OCI-LY7 (cell line): Measurements from ENCODE around the gene ANKRD39. TPM values are rescaled to one million over a fixed set of nuclear protein-coding genes. Genes with fewer than 3 reads are reported as not detected.

Experiments used
- BruUV-seq: library from RNA; stranded (reverse); fragments of 400-500 nt; replicated peaks from 2 replicates; lab custom pipeline; 2021; lab: Mats Ljungman, UMichigan
- CTCF ChIA-PET: fragments of 300-600 bp; sonication (Branson Sonifier 250); formaldehyde crosslinking; loops from one replicate; lab custom pipeline; 2022; ENCODE audit warnings: antibody characterized with exemption; ENCODE audit not compliant: unreplicated experiment; lab: Charles Lee
- POLR2A ChIA-PET: fragments of 300-600 bp; sonication (Branson Sonifier 250); formaldehyde crosslinking; loops from one replicate; lab custom pipeline; 2022; ENCODE audit warnings: antibody characterized with exemption; lab: Charles Lee
- DNase-seq: peaks from one replicate; pipeline ENCODE4 v3.0.0-alpha.2; 2015; ENCODE audit warnings: low spot score
- H2AFZ ChIP-seq: fragments of 200-600 bp; sonication (generic), shearing (Covaris generic); 2 replicates; pipeline ENCODE4 v1.6.1; 2014; ENCODE audit warnings: mild to moderate bottlenecking, antibody characterized with exemption, low read length, moderate library complexity
- H3K27ac ChIP-seq: fragments of 200-600 bp; sonication (generic); 2 replicates; pipeline ENCODE4 v1.5.1; 2014; ENCODE audit warnings: mixed run types, low read depth, mild to moderate bottlenecking, moderate library complexity, low read length, inconsistent platforms; ENCODE audit not compliant: poor library complexity, severe bottlenecking
- H3K36me3 ChIP-seq: fragments of 200-600 bp; sonication (generic); 2 replicates; pipeline ENCODE4 v1.6.1; 2014; ENCODE audit warnings: mild to moderate bottlenecking, antibody characterized with exemption, low read length, moderate library complexity, mixed read lengths; ENCODE audit not compliant: insufficient read depth
- H3K4me1 ChIP-seq: fragments of 200-600 bp; sonication (generic); 2 replicates; pipeline ENCODE4 v1.5.1; 2014; ENCODE audit warnings: mild to moderate bottlenecking, low read length; ENCODE audit not compliant: insufficient read depth, poor library complexity, severe bottlenecking
- H3K4me2 ChIP-seq: fragments of 200-600 bp; sonication (generic); 2 replicates; pipeline ENCODE4 v1.6.1; 2014; ENCODE audit warnings: mild to moderate bottlenecking, low read length
- H3K4me3 ChIP-seq: fragments of 200-600 bp; sonication (generic); 2 replicates; pipeline ENCODE4 v1.5.1; 2014; ENCODE audit warnings: mild to moderate bottlenecking, low read depth, low read length; ENCODE audit not compliant: poor library complexity, severe bottlenecking
- H3K79me2 ChIP-seq: fragments of 200-600 bp; sonication (generic); 2 replicates; pipeline ENCODE4 v1.6.1; 2016; ENCODE audit warnings: low read depth, mild to moderate bottlenecking, low read length, moderate library complexity, mixed read lengths; ENCODE audit not compliant: insufficient read depth
- H3K9me2 ChIP-seq: fragments of 200-600 bp; sonication (generic); 2 replicates; pipeline ENCODE4 v1.6.1; 2016; ENCODE audit warnings: mild to moderate bottlenecking, low read length, mixed read lengths; ENCODE audit not compliant: insufficient read depth
- H3K9me3 ChIP-seq: fragments of 200-600 bp; sonication (generic); 2 replicates; pipeline ENCODE4 v1.6.1; 2014; ENCODE audit warnings: mild to moderate bottlenecking, mixed run types, low read length, mixed read lengths
- H4K20me1 ChIP-seq: fragments of 200-600 bp; sonication (generic); 2 replicates; pipeline ENCODE4 v1.6.1; 2014; ENCODE audit warnings: mild to moderate bottlenecking, antibody characterized with exemption, low read length, moderate library complexity, mixed read lengths; ENCODE audit not compliant: insufficient read depth
- EZH2phosphoT487 ChIP-seq: fragments of 200-600 bp; sonication (generic); IDR thresholded peaks from 2 replicates; pipeline ENCODE4 v1.6.1; 2018; ENCODE audit warnings: low read depth, borderline replicate concordance, mild to moderate bottlenecking, mixed run types, antibody characterized with exemption, low read length, moderate library complexity, mixed read lengths
- intact Hi-C: fragments of 100-400 bp; cut with micrococcal nuclease; formaldehyde crosslinking; loops from one replicate; pipeline ENCODE4 v1.10.0; 2022; ENCODE audit not compliant: unreplicated experiment
- total RNA-seq, 2 experiments: library from RNA; depleted of rRNA in 1 of 2; stranded (reverse); fragments of >200 nt in 1 of 2; shearing (Covaris generic) in 1 of 2; gene quantifications; 2 replicates each; pipeline ENCODE4 v1.2.3, GENCODE V29; 2014 to 2022
- TF ChIP-seq, protein P1 (sequence below): fragments of 200-600 bp; sonication (generic); conservative IDR thresholded peaks from 2 replicates; pipeline ENCODE4 v1.5.1; 2014; ENCODE audit warnings: mild to moderate bottlenecking, antibody characterized with exemption, low read length, moderate library complexity, mixed read lengths

The ANKRD39 gene
- total RNA-seq, 2 experiments from 2014 or later = 22.2 to 24.1 TPM

DNA sequence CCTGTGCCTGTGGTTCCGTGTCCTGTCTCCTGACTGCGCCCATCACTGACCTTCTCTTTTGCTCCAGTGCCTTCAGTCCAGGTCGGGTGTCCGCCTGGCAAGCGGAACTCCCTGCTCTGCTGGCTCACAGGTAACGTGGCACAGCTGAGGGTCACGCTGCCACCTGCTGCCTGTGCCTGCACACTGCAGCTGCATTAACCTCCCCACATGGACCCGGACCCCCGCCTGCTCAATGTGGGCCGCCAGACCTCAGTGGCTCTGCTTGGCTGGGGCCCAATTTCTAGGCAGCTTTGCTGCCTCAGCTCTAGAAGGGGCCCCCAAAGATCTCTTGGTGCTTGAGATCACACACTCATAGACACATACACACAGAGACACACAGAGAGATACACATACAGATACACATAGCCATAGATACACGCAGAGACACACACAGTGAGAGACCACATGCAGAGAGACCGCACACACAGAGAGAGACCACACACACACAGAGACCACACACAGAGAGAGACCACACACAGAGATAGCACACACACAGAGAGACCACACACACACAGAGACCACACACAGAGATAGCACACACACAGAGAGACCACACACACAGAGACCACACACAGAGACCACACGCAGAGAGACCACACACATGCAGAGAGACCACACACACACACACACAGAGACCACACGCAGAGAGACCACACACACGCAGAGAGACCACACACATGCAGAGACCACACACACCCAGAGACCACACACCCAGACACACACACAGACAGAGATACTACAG lies 56.6 kb downstream of the ANKRD39 start:
- Histone ChIP-seq H3K9me2 (no peaks in the 10 kb centered on the region), H3K4me1 (peaks cover 18% of the 10 kb centered on the region), H3K27ac (no peak overlapping the region), H3K4me3 (no peak overlapping the region), H3K36me3 (peaks cover 10% of the 10 kb centered on the region; the same call in 1 of the 2 replicates), H3K79me2 (no peaks in the 10 kb centered on the region), H3K4me2 (peak overlapping the region; percentile 18; the same call in 1 of the 2 replicates), H2AFZ (peak overlapping the region; percentile 40; the same call in 1 of the 2 replicates), H3K9me3 (no peaks in the 10 kb centered on the region), H4K20me1 (no peaks in the 10 kb centered on the region)
- POLR2A ChIA-PET = no interaction called here
- CTCF ChIA-PET = interaction anchor here (0.6 to 1.3 kb wide), 2 partner anchors 37 to 278 kb away, joined by 5 to 7 read pairs; no protein-coding TSS in a partner anchor
- intact Hi-C loops = loop anchor here (1.0 to 5.0 kb wide), 2 partner anchors 38 to 199 kb away; no protein-coding TSS in a partner anchor
- BruUV-seq = no TSS peak
- peak; percentile 80 for DNase-seq
- TF ChIP-seq, protein P1, sequence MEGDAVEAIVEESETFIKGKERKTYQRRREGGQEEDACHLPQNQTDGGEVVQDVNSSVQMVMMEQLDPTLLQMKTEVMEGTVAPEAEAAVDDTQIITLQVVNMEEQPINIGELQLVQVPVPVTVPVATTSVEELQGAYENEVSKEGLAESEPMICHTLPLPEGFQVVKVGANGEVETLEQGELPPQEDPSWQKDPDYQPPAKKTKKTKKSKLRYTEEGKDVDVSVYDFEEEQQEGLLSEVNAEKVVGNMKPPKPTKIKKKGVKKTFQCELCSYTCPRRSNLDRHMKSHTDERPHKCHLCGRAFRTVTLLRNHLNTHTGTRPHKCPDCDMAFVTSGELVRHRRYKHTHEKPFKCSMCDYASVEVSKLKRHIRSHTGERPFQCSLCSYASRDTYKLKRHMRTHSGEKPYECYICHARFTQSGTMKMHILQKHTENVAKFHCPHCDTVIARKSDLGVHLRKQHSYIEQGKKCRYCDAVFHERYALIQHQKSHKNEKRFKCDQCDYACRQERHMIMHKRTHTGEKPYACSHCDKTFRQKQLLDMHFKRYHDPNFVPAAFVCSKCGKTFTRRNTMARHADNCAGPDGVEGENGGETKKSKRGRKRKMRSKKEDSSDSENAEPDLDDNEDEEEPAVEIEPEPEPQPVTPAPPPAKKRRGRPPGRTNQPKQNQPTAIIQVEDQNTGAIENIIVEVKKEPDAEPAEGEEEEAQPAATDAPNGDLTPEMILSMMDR = peak; percentile 89
- TF ChIP-seq EZH2phosphoT487 = no peak

DNA sequence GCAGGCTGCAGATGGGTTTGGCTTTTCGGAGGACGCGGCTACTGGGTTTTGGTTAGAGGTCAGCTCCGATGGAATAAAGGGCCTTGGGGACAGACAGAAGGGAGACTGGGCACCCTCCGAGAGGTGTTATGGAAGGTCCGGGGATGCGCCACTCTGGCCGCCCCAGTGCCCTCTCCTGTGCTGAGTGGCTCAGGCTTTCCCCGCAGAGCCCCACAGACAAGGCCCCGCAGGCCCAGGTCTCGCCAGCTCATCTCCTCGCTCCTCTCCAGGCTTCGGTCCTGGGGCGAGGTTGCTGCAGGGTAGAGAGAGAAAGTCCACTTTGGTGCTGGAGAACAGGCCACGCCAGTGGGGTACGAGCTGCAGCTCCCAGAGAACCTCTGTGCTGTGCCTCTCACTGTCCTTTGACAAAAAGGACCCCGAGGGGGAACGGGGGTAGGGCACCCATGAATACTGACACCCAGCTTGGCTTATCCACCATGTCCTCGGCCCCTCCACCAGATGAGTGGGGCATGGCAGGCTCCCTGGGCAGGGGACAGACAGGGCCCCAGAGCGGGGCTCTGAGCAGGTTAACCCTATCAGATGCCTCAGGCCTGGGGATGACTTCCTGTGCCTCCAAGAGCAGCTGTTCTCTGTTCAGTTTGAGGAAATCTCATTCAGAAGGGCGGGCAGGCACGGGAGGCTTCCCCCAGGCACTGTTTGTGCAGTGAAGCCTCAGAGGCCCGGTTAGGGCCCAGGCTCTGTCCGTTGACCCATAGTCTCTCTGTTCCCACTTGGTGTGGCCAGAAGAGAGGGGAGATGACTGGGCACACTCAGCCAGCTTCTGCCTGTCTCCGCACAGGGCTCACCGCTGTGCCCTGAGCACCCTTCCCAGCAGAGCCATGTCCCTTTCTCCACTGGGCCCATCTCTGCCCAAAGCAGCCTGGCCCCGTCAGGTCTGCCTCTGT lies 57.5 kb downstream of the ANKRD39 start:
- CTCF ChIA-PET = interaction anchor here (0.6 to 1.3 kb wide), 2 partner anchors 36 to 277 kb away, joined by 5 to 7 read pairs; no protein-coding TSS in a partner anchor

More for the DNA sequence above, 57.5 kb downstream of the ANKRD39 start:
- H3K27ac ChIP-seq = no peak overlapping the region
- intact Hi-C loops = loop anchor here (1.0 to 5.0 kb wide), 2 partner anchors 37 to 198 kb away; no protein-coding TSS in a partner anchor
- H3K4me2 ChIP-seq = peak overlapping the region; percentile 18; the same call in 1 of the 2 replicates
- peaks cover 16% of the 10 kb centered on the region for H3K4me1 ChIP-seq
- TF ChIP-seq EZH2phosphoT487 = no peak
- TF ChIP-seq, protein P1 = no peak
- no peaks in the 10 kb centered on the region for H3K9me3 ChIP-seq
- peak overlapping the region; percentile 40; the same call in 1 of the 2 replicates for H2AFZ ChIP-seq
- no peaks in the 10 kb centered on the region for H3K79me2 ChIP-seq
- no peak overlapping the region for H3K4me3 ChIP-seq
- H3K9me2 ChIP-seq = no peaks in the 10 kb centered on the region
- H4K20me1 ChIP-seq = no peaks in the 10 kb centered on the region
- H3K36me3 ChIP-seq = peaks cover 10% of the 10 kb centered on the region; the same call in 1 of the 2 replicates
- POLR2A ChIA-PET = no interaction called here
- DNase-seq = no peak
- BruUV-seq = no TSS peak
